ENCODE results near the gene PROCA1. TPM values are rescaled to one million over a fixed set of nuclear protein-coding genes. Genes with fewer than 3 reads are reported as not detected.

The PROCA1 gene
- total RNA-seq, 4 donors from 2014 or later, result 0.46 to 4.3 (median 1.1) TPM; not detected in 1

DNA sequence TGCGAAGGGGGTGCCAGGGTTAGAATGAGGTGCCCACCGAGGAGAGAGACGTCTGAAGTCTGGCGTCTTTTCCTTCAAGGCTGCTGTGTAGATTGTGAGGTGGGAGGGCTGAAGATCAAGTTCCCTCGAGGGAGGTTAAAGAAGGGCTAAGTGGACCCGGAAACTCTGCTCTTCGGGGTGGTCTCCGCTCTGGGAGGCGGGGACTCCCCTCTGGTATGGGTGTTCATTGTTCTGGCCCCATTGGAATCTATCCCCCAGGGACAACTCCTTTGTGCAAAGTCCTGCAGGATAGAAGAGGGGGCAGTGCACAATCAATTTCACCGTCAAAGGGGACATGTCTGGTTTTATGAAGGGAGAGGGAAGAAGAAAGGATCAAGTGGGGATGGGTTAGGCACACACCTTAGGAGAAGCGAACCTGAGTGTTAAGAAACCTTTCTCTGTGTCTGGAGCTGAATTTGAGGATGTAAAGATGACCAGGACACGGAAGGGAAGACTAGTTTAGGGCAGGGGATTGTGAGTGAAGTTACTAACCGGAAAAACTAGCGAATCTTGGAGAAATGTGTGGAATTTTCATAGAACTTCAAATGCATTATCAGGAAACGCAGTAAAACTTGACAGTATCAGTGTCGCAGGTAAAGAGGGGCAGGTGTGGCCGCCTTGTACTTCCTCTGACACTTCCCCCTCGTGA lies 6.8 kb upstream of the PROCA1 start:
- Histone ChIP-seq H3K27ac (peak overlapping the region; percentile 86 to 92 (median 89)), H3K4me1 (peaks cover 34 to 43% of the 10 kb centered on the region in 2 donors)

DNA sequence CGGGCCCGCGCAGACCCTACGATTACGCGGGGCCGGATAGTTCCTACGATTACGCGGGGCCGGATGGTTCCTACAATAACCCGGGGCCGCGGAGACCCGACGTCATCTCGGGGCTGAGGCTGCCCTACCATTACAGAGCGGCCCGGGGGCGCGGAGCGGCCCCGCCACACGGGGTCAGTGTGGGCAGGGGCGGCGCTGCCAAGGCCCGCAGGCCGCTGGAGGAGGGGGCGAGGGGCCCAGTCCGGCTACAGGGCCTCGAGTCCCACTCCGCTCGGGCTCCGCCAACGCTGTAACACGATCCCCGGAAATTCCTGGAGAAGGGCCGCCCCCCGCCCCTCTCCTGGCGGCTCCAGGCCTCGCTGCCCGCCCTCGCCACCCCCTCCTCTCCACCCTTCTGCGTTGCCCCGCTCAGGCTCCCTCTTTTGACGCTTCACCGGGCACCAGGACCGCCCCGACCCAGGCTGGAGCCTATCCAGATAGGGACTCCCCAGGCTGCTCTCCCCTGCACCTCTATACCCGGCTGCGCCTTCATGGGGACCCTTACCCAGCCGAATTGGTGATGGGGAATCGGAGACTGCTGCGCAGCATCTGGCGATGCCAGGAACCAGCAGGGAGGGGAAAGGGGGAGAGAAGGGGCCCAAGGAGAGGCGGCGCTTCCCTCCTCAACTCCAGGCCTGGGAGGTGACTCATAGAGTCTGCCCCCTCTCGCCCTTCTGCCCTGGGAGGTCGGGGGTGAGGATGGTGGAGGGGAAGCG lies 6.1 kb upstream of the PROCA1 start, which contains the start of gene RAB34:
RAB34 (minus strand) TSS at position 291 of the 755 bp plus-strand sequence. CDS start 602 bp downstream, outside the sequence.
- Histone ChIP-seq H3K27ac (peak within 1 kb of the TSS; percentile 86 to 92 (median 89)), H3K9me3 (no peaks in the 10 kb centered on the region), H3K36me3 (peaks cover 25 to 30% of the 10 kb centered on the region in 2 donors), H3K4me1 (peaks cover 34 to 43% of the 10 kb centered on the region in 2 donors), H3K27me3 (no peaks in the 10 kb centered on the region), H3K4me3 (replicated peaks in 1 of 3) (peak within 1 kb of the TSS; percentile 77 to 86 (median 83))
- DNase-seq, result peak; percentile 88 to 93
- TF ChIP-seq, protein P1, sequence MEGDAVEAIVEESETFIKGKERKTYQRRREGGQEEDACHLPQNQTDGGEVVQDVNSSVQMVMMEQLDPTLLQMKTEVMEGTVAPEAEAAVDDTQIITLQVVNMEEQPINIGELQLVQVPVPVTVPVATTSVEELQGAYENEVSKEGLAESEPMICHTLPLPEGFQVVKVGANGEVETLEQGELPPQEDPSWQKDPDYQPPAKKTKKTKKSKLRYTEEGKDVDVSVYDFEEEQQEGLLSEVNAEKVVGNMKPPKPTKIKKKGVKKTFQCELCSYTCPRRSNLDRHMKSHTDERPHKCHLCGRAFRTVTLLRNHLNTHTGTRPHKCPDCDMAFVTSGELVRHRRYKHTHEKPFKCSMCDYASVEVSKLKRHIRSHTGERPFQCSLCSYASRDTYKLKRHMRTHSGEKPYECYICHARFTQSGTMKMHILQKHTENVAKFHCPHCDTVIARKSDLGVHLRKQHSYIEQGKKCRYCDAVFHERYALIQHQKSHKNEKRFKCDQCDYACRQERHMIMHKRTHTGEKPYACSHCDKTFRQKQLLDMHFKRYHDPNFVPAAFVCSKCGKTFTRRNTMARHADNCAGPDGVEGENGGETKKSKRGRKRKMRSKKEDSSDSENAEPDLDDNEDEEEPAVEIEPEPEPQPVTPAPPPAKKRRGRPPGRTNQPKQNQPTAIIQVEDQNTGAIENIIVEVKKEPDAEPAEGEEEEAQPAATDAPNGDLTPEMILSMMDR (IDR thresholded peaks at IDR 0.05), result peak in 3 of 6 experiments; percentile 8 to 35 (median 35)
- peak in 1 of 2 donors; percentile 64 for TF ChIP-seq POLR2A (IDR thresholded peaks at IDR 0.05)
- WGBS, 2 donors, result 11 to 16% methylated on average over 9 to 17 of the region's 60 CpGs
- intact Hi-C loops (cut with DNase I), result no loop called here

More for the DNA sequence above, 6.8 kb upstream of the PROCA1 start:
- Histone ChIP-seq H3K27me3 (no peaks in the 10 kb centered on the region), H3K9me3 (no peaks in the 10 kb centered on the region), H3K4me3 (replicated peaks in 1 of 3) (peak overlapping the region in 1 of 3 donors; percentile 83), H3K36me3 (peaks cover 32 to 37% of the 10 kb centered on the region in 2 donors)
- TF ChIP-seq, protein P1 (IDR thresholded peaks at IDR 0.05), result no peak
- no peak for TF ChIP-seq POLR2A (IDR thresholded peaks at IDR 0.05)
- intact Hi-C loops (cut with DNase I), result no loop called here
- no peak for DNase-seq
- WGBS, 2 donors, result 37 to 41% methylated on average over 18 of the region's 18 CpGs

DNA sequence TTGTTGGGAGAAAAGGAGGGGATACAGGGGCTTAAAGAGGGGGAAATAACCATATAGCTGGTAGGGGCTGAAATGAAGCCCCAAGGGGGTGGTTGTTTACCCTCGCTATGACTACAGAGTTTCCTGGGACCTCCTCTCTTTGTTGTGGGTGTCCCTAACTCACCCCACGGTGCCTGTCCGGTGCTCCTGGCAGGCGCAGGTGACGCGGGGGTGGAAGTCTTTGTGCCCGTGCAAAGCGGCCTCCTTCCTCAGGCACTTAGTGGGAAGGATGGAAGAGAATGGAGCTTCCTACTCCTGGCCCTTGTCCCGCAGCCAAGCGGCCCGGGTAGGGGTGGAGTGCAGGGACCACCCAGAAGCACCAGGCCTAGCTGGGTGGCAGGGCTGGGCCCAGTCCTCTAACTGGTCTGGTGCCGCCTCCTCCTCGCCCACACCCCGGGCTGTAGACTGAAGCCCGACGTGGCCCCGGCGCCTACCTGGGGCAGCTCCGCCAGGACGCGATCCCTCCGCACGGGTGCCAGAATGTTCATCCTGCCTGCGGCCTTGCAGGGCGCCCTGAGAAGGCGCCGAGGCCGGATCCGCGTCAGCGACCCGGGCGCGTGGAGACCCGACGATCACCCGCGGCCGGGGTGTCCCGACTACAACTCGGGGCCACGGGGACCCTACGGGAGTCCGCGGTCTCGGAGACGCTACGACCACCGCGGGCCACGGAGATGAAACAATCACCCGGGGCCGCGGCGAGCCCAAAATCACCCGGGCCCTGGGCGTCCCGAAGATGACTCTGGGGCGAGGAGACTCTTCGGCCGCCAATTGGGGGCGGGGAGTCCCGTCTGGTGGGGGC lies 5.3 kb upstream of the PROCA1 start:
- Histone ChIP-seq H3K27ac (peak overlapping the region; percentile 86 to 92 (median 89)), H3K9me3 (no peaks in the 10 kb centered on the region), H3K27me3 (no peaks in the 10 kb centered on the region), H3K36me3 (peaks cover 19 to 22% of the 10 kb centered on the region in 2 donors), H3K4me1 (peaks cover 35 to 44% of the 10 kb centered on the region in 2 donors), H3K4me3 (replicated peaks in 1 of 3) (peak overlapping the region; percentile 77 to 86 (median 83))
- intact Hi-C loops (cut with DNase I), result no loop called here
- peak; percentile 47 to 51 for DNase-seq
- TF ChIP-seq POLR2A (IDR thresholded peaks at IDR 0.05), result no peak
- TF ChIP-seq, protein P1 (IDR thresholded peaks at IDR 0.05), result no peak
- 24 to 48% methylated on average over 7 to 16 of the region's 63 CpGs for WGBS, 2 donors

DNA sequence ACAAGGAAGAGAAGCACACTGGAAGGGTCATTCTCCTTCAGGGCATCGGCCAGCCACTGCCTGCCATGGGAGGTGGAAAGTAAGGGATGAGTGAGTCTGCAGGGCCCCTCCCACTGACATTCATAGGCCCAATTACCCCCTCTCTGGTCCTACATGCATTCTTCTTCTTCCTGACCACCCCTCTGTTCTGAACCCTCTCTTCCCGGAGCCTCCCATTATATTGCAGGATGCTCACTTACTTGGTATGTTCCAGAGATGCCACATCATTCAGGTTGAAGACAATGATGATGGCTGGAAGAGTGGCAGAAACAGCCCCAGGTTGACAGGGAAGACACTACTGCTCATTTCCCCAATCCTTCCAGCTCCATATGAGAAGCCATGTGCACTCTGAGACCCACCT lies 3.5 kb upstream of the PROCA1 start:
- H3K4me1 ChIP-seq, result peaks cover 26 to 33% of the 10 kb centered on the region in 2 donors
- intact Hi-C loops (cut with DNase I), result no loop called here

More for the DNA sequence above, 3.5 kb upstream of the PROCA1 start:
- Histone ChIP-seq H3K9me3 (no peaks in the 10 kb centered on the region), H3K4me3 (replicated peaks in 1 of 3) (no peak overlapping the region), H3K36me3 (peaks cover 13% of the 10 kb centered on the region in 2 donors), H3K27ac (no peak overlapping the region), H3K27me3 (no peaks in the 10 kb centered on the region)
- DNase-seq, result no peak
- WGBS, 2 donors, result 94 to 97% methylated on average over 2 of the region's 2 CpGs
- TF ChIP-seq, protein P1 (IDR thresholded peaks at IDR 0.05), result no peak
- TF ChIP-seq POLR2A (IDR thresholded peaks at IDR 0.05), result no peak
